Measurements from ENCODE around the gene HDAC4.

HDAC4 gene

GRCh38 chr2:239321596-239322415 is 79.0 kb downstream of the HDAC4 start:
- DNase-seq: no peak

GRCh38 chr2:239318790-239319661 is 81.8 kb downstream of the HDAC4 start:
- peak; percentile 15 for DNase-seq

- DNase-seq: no peak
Measured at GRCh38 chr2:239318151-239318611, 82.6 kb downstream of the HDAC4 start.

GRCh38 chr2:239316562-239317465 is 84.0 kb downstream of the HDAC4 start:
- no peak for DNase-seq

- no peak for DNase-seq
Measured at GRCh38 chr2:239315308-239315707, 85.5 kb downstream of the HDAC4 start.

- no peak for DNase-seq
Measured at GRCh38 chr2:239313776-239314175, 87.0 kb downstream of the HDAC4 start.

- no peak for DNase-seq
Measured at GRCh38 chr2:239312741-239313667, 87.8 kb downstream of the HDAC4 start.

- DNase-seq: no peak
Measured at GRCh38 chr2:239312081-239312511, 88.7 kb downstream of the HDAC4 start.

GRCh38 chr2:239311132-239312040 is 89.4 kb downstream of the HDAC4 start:
- DNase-seq: no peak

- no peak for DNase-seq
Measured at GRCh38 chr2:239310401-239311061, 90.3 kb downstream of the HDAC4 start.

- no peak for DNase-seq
Measured at GRCh38 chr2:239309398-239310245, 91.2 kb downstream of the HDAC4 start.

- DNase-seq: no peak
Measured at GRCh38 chr2:239308661-239309397, 92.0 kb downstream of the HDAC4 start.

- no peak for DNase-seq
Measured at GRCh38 chr2:239307921-239308613, 92.8 kb downstream of the HDAC4 start.

- no peak for DNase-seq
Measured at GRCh38 chr2:239307221-239307569, 93.6 kb downstream of the HDAC4 start.

GRCh38 chr2:239306274-239307220 is 94.3 kb downstream of the HDAC4 start:
- DNase-seq: no peak

GRCh38 chr2:239305771-239306170 is 95.0 kb downstream of the HDAC4 start:
- no peak for DNase-seq

All from RPMI8226 (cell line).